Neural cell (in vitro differentiated cells): ENCODE data around the gene ZWILCH. TPM values are rescaled to one million over a fixed set of nuclear protein-coding genes. Genes with fewer than 3 reads are reported as not detected.

Experiments
- H2AFZ ChIP-seq: fragments of 200-600, 300-800 bp; sonication (generic), shearing (Covaris generic); 2 replicates; pipeline ENCODE4 v1.6.0; 2014; ENCODE audit warnings: low read depth, mild to moderate bottlenecking, antibody characterized with exemption, low read length, moderate library complexity
- H3F3A ChIP-seq: fragments of 200-600 bp; shearing (Covaris generic); 2 replicates; pipeline ENCODE4 v1.6.1; 2016; ENCODE audit warnings: mild to moderate bottlenecking, moderate library complexity, mixed read lengths, antibody characterized with exemption, low read length; ENCODE audit not compliant: insufficient read depth, poor library complexity, severe bottlenecking
- H3K27ac ChIP-seq: fragments of 200-600, 300-800 bp; sonication (generic), shearing (Covaris generic); 2 replicates; pipeline ENCODE4 v1.5.1; 2014; ENCODE audit warnings: mild to moderate bottlenecking, low read length, moderate library complexity
- H3K27me3 ChIP-seq: fragments of 300-800, 200-600 bp; sonication (generic), shearing (Covaris generic); 2 replicates; pipeline ENCODE4 v1.6.0; 2014; ENCODE audit warnings: mild to moderate bottlenecking, low read depth, low read length, moderate library complexity; ENCODE audit not compliant: insufficient read depth
- H3K36me3 ChIP-seq: fragments of 300-800, 200-600 bp; sonication (generic), shearing (Covaris generic); 2 replicates; pipeline ENCODE4 v1.5.1; 2014; ENCODE audit warnings: mild to moderate bottlenecking, antibody characterized with exemption, low read length, moderate library complexity; ENCODE audit not compliant: insufficient read depth
- H3K4me2 ChIP-seq: fragments of 300-800, 200-600 bp; sonication (generic), shearing (Covaris generic); 2 replicates; pipeline ENCODE4 v1.6.0; 2014; ENCODE audit warnings: mild to moderate bottlenecking, low read length
- H3K4me3 ChIP-seq: fragments of 300-800, 200-600 bp; sonication (generic), shearing (Covaris generic); 2 replicates; pipeline ENCODE4 v1.5.1; 2014; ENCODE audit warnings: mild to moderate bottlenecking, low read length, moderate library complexity
- H3K79me2 ChIP-seq: fragments of 200-600 bp; shearing (Covaris generic); replicated peaks from 2 replicates; pipeline ENCODE4 v1.6.0; 2014; ENCODE audit warnings: mild to moderate bottlenecking, low read length, moderate library complexity; ENCODE audit not compliant: insufficient read depth
- H3K9ac ChIP-seq: fragments of 300-800, 200-600 bp; sonication (generic), shearing (Covaris generic); 2 replicates; pipeline ENCODE4 v1.6.1; 2016; ENCODE audit warnings: mild to moderate bottlenecking, low read length, mixed read lengths
- H3K9me2 ChIP-seq: fragments of 200-600 bp; shearing (Covaris generic); 2 replicates; pipeline ENCODE4 v1.6.1; 2016; ENCODE audit warnings: mild to moderate bottlenecking, low read length, mixed read lengths; ENCODE audit not compliant: insufficient read depth
- H3K9me3 ChIP-seq: fragments of 200-600, 300-800 bp; sonication (generic), shearing (Covaris generic); 2 replicates; pipeline ENCODE4 v1.6.1; 2016; ENCODE audit warnings: mild to moderate bottlenecking, mixed run types, low read length, moderate library complexity, mixed read lengths
- H4K20me1 ChIP-seq: fragments of 200-600 bp; shearing (Covaris generic); 2 replicates; pipeline ENCODE4 v1.6.1; 2016; ENCODE audit warnings: mild to moderate bottlenecking, mixed run types; ENCODE audit not compliant: insufficient read depth
- CTCF ChIP-seq: fragments of 450-650 bp; IDR thresholded peaks from 2 replicates; pipeline ENCODE4 v1.5.1; 2014; ENCODE audit warnings: antibody characterized with exemption, mild to moderate bottlenecking, moderate library complexity; ENCODE audit not compliant: poor library complexity, severe bottlenecking
- EP300 ChIP-seq: fragments of 450-650 bp; conservative IDR thresholded peaks from 2 replicates; pipeline ENCODE4 v1.6.1; 2014; ENCODE audit warnings: antibody characterized with exemption, mild to moderate bottlenecking, moderate library complexity; ENCODE audit not compliant: poor library complexity, severe bottlenecking
- EZH2 ChIP-seq: fragments of 200-600, 300-800 bp; shearing (Covaris generic), sonication (generic); IDR thresholded peaks from 2 replicates; pipeline ENCODE4 v1.6.1; 2014; ENCODE audit warnings: antibody characterized with exemption, low read length, borderline replicate concordance, mild to moderate bottlenecking; ENCODE audit not compliant: insufficient read depth, poor library complexity, severe bottlenecking
- MXI1 ChIP-seq: fragments of 450-650 bp; conservative IDR thresholded peaks from 2 replicates; pipeline ENCODE4 v1.6.1; 2014; ENCODE audit warnings: antibody characterized with exemption, mild to moderate bottlenecking; ENCODE audit not compliant: poor library complexity, severe bottlenecking
- POLR2AphosphoS5 ChIP-seq: IDR thresholded peaks from 2 replicates; pipeline ENCODE4 v1.6.1; 2012
- RAD21 ChIP-seq: fragments of 450-650 bp; conservative IDR thresholded peaks from 2 replicates; pipeline ENCODE4 v1.6.1; 2014; ENCODE audit warnings: antibody characterized with exemption, mild to moderate bottlenecking, moderate library complexity
- REST ChIP-seq: IDR thresholded peaks from 2 replicates; pipeline ENCODE4 v1.6.1; 2012; ENCODE audit warnings: borderline replicate concordance
- SMC3 ChIP-seq: fragments of 450-650 bp; conservative IDR thresholded peaks from 2 replicates; pipeline ENCODE4 v1.6.1; 2014; ENCODE audit warnings: antibody characterized with exemption, mild to moderate bottlenecking, moderate library complexity; ENCODE audit not compliant: poor library complexity
- TAF1 ChIP-seq: IDR thresholded peaks from 2 replicates; pipeline ENCODE4 v1.6.1; 2012; ENCODE audit warnings: low read depth
- polyA plus RNA-seq: library from polyadenylated mRNA; depleted of rRNA; stranded (reverse); fragments of >200 nt; gene quantifications from 2 replicates; pipeline ENCODE4 v1.2.3, GENCODE V29; 2014

ZWILCH gene
- polyA plus RNA-seq, 1 donor from 2014 or later, result 63.1 TPM

- Histone ChIP-seq H2AFZ (no peak overlapping the region), H4K20me1 (no peaks in the 10 kb centered on the region), H3K27me3 (no peaks in the 10 kb centered on the region), H3K36me3 (no peaks in the 10 kb centered on the region), H3K4me3 (no peak overlapping the region), H3K27ac (no peak overlapping the region), H3K9me2 (no peaks in the 10 kb centered on the region), H3K9ac (no peak overlapping the region), H3K9me3 (no peaks in the 10 kb centered on the region), H3K79me2 (no peaks in the 10 kb centered on the region), H3K4me2 (no peak overlapping the region), H3F3A (no peaks in the 10 kb centered on the region)
- TF ChIP-seq EP300 (no peak), MXI1 (no peak), SMC3 (no peak), CTCF (no peak), POLR2AphosphoS5 (no peak), REST (no peak), RAD21 (no peak), EZH2 (no peak), TAF1 (no peak)
Measured at GRCh38 chr15:66484539-66485112, 20.5 kb upstream of the ZWILCH start.

GRCh38 chr15:66486887-66487286 is 18.2 kb upstream of the ZWILCH start:
- Histone ChIP-seq H3K9me3 (no peaks in the 10 kb centered on the region), H4K20me1 (no peaks in the 10 kb centered on the region), H3K36me3 (no peaks in the 10 kb centered on the region), H3K9me2 (no peaks in the 10 kb centered on the region), H3F3A (no peaks in the 10 kb centered on the region), H2AFZ (no peak overlapping the region), H3K27me3 (no peaks in the 10 kb centered on the region), H3K4me3 (no peak overlapping the region), H3K27ac (no peak overlapping the region), H3K79me2 (no peaks in the 10 kb centered on the region), H3K4me2 (no peak overlapping the region), H3K9ac (no peak overlapping the region)
- TF ChIP-seq SMC3, result no peak
- no peak for TF ChIP-seq REST
- no peak for TF ChIP-seq MXI1
- no peak for TF ChIP-seq RAD21
- TF ChIP-seq CTCF, result no peak
- TF ChIP-seq POLR2AphosphoS5, result no peak
- no peak for TF ChIP-seq EZH2
- TF ChIP-seq EP300, result no peak
- no peak for TF ChIP-seq TAF1
